GM19463 (cell line): ENCODE measurements around the gene MAGED1.

Experiments used
- ATAC-seq: cut with Tn5 transposase; IDR thresholded peaks from one replicate; pipeline ENCODE4 v1.9.1; 2021; ENCODE audit warnings: mild to moderate bottlenecking, moderate library complexity; ENCODE audit not compliant: unreplicated experiment

Gene MAGED1

DNA sequence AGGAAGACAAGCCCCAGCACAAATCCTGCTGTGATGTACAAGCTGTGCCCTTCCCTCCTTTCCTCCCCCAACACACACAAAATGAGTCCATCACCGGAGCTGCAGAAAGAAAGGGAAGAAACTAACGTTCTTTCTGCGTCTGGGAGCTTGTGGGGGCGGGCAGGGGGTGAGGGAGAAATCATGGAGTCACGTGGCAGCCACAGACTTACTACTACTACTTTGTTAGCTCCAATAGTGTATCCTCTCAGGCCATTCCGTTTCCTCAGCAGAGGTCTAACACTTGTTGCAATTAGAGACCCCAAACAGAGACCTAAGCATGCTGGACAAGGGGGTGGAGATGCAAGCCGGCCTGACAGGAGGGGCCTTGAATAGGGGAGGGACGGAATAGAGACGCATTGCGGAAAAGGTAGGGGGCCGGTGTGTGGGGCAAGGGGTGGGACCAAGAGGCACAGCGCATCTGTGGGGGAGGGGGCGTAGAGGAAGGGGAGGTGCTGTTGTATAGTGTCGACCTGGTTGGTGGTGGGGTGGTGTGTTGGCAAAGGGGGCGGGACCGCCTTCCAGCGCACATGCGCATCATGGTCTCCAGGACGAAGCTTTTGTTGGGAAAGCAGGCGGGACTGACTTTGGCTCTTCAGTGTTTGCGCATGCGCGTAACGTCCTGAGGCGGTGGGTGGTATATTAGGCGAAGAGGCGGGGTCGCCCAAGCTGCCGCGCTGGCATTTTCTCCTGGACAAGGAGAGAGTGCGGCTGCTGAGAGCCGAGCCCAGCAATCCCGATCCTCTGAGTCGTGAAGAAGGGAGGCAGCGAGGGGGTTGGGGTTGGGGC lies at the start of gene MAGED1:
Gene MAGED1, plus strand, starts transcription at position 703 of the 825 bp plus-strand sequence. CDS start 682 bp downstream, outside the sequence.
- peak; percentile 61 for ATAC-seq

GRCh38 chrX:51847463-51847862 lies 46.0 kb upstream of the MAGED1 start:
- ATAC-seq, result no peak

- peak; percentile 85 for ATAC-seq
Measured at GRCh38 chrX:51851507-51852085, 41.8 kb upstream of the MAGED1 start.

DNA sequence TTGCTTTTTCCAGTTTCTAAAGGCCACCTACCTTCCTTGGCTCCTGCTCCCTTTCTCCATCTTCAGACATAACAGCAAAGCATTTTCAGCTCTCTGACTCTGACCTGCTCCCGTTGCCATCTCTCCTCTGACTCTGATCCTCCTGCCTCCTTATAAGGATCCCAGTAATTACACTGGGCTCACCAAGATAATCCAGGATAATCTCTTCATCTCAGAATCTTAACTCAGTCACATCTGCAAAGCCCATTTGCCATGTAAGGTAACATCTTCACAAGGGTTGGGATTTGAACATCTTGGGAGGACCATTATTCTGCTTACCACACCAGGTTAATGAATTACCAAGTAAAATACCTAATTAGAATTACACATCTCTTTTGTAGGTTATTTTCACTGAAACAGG lies 41.3 kb upstream of the MAGED1 start:
- no peak for ATAC-seq

DNA sequence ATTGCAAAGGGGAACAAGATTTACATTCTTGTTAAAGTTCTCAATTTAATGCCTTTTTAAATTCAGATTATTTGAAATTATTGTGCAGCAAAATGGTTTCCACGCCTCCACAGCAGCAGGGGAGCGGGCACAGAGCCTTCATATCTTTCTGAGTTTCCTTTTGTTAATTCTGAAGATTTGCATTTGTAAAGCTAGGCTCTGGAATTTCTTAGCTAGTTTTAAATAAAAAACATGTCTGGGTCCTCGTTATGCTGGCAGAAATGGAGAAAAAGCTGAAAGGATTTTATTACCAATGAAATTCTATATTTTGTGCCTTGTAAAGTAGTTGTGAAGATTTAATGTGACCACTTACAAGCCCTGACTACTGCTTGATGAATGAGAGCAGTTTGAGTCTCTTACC lies 40.8 kb upstream of the MAGED1 start:
- ATAC-seq, result no peak

DNA sequence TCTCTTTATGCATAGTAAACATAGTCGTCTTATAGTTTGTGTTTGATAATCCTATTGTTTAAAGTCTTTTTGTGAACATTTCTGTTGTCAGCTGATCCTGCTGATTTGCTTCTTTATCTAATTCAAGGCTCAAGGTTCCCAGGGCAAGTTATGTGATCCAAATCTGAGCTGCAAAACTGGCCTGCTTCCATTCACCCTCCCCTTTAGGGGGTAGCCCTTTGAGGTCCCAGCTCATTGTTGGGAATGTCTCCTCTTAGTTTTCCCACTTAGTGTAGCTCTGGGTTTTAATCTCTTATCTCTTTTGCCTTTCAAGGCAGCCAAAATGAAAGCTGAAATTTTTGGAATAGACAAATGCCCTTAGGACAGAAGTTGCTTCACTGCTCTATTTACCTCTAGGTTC lies 40.2 kb upstream of the MAGED1 start:
- no peak for ATAC-seq

DNA sequence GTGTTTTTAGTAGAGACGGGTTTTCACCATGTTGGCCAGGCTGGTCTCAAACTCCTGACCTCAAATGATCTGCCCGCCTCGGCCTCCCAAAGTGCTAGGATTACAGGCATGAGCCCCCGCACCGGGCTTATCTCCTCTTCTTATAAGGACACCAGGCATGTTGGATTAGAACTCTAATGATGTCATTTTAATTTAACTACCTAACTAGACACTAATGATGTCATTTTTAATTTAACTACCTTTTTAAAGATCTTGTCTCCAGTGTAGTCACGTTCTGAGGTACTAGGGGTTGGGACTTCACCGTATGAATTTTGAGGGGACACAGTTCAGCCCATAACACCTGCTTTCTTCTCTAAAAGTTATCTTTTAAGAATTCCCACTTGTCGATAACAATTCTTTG lies 37.7 kb upstream of the MAGED1 start:
- no peak for ATAC-seq

DNA sequence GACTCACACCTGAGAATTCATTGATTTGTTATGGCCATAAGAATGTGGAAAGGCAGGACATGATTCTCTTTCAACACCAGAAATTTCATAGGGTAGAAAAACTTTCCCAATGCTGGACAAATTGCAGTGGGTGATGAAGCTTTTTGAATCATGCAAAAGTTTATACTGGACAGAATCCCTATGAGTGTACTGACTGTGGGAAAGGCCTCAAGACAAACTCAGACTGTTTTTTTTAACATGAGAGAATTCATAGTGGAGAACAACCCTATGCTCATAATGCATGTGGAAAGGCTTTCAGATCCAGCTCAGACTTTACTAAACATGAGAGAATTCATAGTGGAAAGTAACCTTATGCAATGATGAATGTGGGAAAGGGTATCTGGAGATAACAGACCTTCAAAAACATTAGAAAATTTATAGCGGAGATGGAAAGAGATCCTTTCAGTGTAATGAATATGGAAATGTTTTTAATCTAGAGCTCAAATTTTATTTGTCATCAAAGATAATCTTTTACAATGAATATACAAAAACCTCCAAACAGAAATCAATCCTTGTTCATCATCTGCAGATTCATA lies 36.2 kb upstream of the MAGED1 start:
- no peak for ATAC-seq

- no peak for ATAC-seq
Measured at GRCh38 chrX:51860679-51861078, 32.7 kb upstream of the MAGED1 start.

DNA sequence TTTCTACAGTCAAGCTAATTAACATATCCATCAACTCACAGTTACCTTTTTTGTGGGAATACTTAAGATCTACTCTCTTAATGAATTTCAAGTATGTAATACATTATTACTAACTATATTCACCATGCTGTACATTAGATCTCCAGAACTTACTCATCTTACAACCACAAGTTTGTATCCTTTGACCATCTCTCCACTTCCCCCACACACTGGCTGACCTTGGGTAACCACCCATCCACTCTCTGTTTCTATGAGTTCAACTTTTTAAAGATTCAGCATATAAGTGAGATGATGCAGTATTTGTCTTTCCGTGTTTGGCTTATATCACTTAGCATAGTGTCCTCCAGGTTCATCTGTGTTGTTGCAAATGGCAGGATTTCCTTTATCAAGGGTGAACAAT lies 30.5 kb upstream of the MAGED1 start:
- ATAC-seq, result peak; percentile 91

DNA sequence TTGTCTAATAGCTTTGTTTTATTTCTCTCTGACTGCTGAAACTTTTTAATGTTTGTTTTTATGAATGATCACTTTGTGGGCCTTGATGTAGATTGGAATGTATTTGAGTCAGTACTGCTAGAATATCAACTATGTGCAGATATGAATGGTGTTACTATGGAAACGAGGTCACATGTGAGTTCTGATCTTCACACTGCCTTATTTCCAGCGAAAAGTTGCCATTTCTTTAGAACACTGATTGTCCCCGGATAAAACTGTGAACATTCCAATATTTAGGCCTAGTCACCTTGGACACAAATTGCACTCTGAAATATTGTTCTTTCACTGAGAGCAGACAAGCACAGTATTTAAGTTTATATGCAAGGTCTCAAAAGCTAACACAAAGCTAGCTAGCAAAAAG lies 27.2 kb upstream of the MAGED1 start:
- no peak for ATAC-seq

DNA sequence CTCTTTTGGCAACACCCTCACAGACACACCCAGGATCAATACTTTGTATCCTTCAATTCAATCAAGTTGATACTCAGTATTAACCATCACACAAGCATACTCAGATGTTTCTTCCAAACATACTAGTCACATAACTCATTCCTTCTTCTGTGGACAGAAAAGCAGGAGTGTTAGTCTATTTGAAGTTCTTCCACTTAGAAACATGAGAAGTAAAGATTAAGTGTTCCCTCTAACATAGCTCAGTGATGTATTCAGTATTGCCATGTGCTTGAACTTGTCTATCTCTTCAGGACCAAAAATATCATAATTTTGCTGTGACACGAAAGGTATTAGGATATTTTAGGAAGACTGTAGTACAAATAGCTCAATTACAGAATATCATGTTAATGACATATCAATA lies 25.8 kb upstream of the MAGED1 start:
- no peak for ATAC-seq

GRCh38 chrX:51870354-51870753 lies 23.1 kb upstream of the MAGED1 start:
- no peak for ATAC-seq

DNA sequence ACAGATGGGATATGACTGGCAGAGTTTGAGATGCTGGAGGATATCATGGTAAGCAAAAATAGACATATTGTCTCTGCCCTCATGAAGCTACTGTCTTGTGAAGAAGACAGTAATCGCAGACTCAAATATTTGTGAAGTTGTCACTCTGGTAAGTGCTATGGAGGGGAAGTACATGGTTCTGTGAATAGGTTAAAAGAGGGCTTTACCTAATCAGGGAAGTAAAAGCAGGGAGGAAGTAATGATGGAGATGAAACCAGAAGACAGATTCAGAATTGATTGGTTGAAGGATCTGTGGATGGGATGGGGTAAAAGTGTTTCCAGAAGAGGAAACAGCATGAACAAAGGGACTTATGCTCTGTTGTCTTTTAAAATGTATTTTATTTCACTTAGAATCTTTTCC lies 19.3 kb upstream of the MAGED1 start:
- no peak for ATAC-seq

DNA sequence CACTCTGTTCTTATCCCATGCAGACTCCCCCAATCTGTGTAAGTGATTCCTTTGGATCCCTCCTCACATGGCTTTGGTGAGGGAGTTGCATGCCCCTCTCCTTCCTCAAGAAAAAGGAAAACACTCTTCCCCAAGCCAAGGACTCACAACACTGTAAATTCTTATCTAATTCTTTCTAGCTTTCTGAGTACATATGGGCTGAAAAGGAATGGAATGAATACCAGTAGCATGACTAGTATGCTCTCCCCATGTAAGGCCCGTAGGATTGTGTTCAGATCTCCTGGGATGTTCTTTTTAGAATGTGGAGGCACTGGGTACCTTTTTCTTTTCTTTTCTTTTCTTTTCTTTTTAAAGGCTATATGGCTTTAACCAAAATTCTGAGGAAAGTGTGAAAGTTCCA lies 17.0 kb upstream of the MAGED1 start:
- ATAC-seq, result no peak

GRCh38 chrX:51878056-51878455 lies 15.4 kb upstream of the MAGED1 start:
- ATAC-seq, result no peak

DNA sequence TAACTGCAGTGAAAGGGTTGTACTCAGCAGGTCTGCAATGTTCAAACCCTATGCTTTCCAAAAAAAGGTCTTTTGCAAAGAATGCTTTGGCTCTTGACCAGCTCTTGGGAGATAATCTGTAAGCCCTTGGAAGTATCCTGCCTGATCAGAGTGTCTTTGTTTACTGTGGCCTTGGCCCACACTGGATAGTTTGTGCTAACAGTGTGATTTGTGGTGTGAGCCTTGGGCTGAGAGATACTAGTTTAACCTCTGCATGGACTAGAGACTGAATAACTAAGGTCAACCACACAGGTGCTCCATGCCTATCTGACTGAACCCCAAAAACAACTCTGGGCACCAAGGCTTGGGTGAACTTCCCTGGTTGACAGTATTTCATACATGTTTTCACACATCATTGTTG lies 3.6 kb upstream of the MAGED1 start:
- ATAC-seq, result no peak

DNA sequence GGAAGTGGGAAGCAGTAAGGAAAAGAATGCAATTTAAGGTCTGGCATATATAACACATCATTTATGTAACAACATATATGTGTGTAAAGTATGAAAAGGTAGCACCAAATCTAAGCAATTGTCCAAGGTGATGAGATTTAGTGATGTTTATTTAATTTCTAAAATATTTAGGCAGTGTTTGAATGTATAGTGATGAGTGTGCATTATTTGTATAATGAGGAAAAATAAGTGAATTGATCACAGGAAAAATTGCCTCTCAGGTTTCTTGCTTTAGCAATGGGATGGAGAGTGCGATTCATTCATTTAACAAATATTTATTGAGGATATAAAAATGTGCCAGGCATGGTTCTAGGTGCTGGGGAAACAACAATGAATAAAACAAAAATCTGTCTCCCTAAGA lies 2.2 kb upstream of the MAGED1 start:
- no peak for ATAC-seq

DNA sequence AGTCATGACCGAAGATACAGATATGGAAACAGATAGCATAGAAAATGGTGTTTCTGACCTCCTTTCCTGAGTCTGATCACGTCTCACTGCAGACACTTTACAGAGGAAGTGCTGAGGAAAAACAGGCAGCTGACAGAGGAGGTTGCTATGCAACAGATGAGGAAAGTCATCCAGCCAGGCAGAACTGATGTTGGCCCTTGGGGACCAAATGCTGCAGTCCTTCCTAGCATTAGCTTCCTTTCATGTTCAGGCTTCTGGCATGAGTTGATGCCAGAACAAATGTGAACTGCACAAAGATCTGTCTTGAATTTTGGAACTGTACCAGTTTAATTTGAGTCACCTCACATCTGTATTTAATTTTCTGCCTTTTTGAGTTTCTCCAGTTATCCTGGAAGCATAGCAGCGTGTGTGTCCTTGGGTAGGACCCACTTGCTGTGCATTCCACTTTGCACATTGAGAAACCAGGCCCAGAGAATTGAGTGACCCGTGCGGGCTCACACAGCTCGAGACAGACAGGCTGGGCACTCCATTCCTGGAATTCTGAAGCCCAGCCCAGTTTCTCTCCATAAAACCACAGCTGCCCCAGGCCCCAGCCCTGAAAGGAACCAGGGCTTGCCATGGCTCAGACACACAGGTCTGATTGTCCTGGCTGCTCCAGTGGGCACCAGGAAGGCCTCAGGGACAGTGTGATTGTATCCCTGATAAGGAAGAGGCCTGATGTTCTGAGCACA lies 1.4 kb upstream of the MAGED1 start:
- no peak for ATAC-seq

DNA sequence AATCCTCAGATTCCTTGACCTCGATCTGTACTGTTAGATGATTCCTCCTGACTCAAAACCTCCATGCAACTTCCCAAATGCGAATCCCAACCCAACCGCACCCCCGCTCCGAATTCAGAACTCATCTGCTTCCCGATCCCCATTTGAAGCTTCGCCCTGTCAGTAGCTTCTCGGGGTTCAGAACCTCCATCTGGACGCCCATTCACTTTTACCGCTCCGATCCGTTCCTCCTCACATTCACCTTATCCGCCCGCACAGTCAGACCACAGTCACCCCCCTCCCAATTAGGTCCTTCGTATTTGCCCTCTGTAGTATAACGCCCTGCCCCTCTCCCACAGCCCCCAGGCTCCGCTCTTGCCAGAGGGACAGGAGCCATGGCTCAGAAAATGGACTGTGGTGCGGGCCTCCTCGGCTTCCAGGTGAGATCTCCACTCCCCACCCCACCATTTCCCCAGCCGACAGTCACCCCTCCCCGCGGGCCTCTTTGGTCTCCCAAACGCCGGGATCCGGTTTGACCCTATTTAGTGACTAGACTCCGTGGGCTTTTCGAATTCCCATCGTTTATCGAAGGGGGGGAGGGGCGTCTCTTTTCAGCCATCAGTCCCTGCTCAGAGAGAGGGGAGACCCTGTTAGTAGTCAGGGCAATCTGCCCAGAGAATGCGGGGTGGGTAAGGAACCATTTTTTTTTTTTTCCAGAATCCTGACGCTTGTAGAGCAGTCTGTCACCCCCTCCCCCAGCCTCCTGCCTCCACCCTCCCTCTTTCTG lies 691 bp downstream of the MAGED1 start:
- no peak for ATAC-seq
